ENCODE data around the gene TM6SF1.
A peak's percentile ranks its signal among the peaks of the same experiment; 100 is the strongest.
"Not testable (repeated sequence)": the region's sequence is repeated elsewhere in the genome, so short reads cannot be mapped to it uniquely, and the experiment has no call there.

The TM6SF1 gene

DNA sequence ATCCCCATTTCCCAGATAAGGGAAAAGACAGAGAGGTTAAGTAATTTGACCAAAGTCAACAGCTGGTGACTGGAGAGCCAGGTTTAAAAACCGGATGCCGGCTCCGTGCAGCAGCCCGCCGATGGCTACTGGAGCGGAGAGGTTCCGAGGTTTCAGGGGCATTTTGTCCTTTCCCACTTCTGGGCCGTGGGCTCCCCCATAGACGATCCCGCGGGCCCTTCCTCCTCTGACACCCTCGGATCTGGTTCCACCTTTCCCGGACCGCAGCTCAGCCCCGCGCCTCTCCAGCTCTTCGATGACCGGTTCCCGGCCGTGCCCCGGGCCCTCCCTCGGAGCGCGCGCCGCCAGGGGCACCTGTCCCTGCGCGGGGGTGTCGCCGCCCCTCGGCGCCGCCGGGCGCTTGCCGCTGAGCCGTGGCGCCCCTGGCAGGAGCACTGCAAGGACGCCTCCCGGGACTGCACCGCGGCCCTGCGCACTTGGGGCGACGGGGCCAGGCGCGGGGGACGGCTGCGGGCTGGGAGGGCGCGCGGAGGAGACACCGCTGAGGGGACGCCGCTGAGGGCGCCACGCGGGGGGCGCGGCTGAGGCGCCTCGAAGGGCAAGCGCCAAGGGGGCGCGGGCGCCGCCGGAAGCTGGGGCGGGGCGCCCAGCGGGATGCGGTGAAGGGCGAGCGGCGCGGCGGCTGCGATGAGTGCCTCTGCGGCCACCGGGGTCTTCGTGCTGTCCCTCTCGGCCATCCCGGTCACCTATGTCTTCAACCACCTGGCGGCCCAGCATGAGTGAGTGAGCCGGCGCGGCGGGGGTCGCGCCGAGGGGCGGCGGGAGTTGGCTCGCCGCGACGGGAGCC is at the start of gene TM6SF1:
TM6SF1 (plus strand) TSS at position 652 of the 847 bp plus-strand sequence; CDS start at position 688, 36 bp downstream.
- peak in 4 of 58 donors; percentile 9 to 39 (median 22) for DNase-seq

- peak in 11 of 58 donors; percentile 3 to 46 (median 11) for DNase-seq
These were observed 49.6 kb upstream of the TM6SF1 start for GRCh38 chr15:83057696-83058376.

GRCh38 chr15:83061680-83062079 is 45.8 kb upstream of the TM6SF1 start:
- no peak for DNase-seq

DNA sequence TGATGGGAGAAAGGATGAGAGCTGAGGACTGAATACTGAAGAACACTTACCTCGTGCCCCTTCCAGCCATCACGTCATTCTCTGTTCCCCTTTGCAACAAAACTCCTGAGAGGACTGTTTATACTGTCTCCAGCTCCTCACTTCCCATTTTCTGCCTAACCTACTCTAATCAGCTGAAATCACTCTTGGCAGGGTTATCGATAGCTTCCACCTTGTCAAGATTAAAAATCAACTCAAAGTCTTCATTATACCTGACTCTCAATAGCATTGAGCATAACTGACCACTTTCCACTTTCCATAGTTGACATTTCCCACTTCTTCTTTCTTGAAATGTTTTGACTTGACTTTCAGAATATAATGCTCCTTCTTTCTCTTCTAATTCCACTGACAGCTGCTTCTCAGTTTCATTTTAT is 44.7 kb upstream of the TM6SF1 start:
- no peak for DNase-seq

- no peak for DNase-seq
These were observed 43.9 kb upstream of the TM6SF1 start for GRCh38 chr15:83063551-83063950.

GRCh38 chr15:83064859-83065258 is 42.6 kb upstream of the TM6SF1 start:
- DNase-seq, result no peak

DNA sequence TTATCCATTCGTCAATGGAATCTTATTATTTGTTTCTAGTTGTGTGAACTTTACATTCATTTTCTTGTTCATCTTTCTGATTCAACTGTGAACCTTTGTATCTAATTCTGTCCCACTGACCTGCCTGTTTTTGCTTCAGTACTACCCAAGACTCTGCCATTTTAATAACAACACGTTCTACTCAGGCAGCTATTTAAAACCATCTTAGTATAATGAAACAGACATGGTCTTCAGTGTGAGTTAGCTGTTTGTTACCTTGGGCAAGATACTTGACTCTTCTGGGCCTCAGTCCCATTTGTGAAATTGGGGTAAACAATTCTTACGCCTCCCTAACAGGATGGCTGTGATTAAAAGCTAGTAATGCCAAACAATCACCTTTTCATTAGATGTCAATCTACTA is 42.0 kb upstream of the TM6SF1 start:
- no peak for DNase-seq

DNA sequence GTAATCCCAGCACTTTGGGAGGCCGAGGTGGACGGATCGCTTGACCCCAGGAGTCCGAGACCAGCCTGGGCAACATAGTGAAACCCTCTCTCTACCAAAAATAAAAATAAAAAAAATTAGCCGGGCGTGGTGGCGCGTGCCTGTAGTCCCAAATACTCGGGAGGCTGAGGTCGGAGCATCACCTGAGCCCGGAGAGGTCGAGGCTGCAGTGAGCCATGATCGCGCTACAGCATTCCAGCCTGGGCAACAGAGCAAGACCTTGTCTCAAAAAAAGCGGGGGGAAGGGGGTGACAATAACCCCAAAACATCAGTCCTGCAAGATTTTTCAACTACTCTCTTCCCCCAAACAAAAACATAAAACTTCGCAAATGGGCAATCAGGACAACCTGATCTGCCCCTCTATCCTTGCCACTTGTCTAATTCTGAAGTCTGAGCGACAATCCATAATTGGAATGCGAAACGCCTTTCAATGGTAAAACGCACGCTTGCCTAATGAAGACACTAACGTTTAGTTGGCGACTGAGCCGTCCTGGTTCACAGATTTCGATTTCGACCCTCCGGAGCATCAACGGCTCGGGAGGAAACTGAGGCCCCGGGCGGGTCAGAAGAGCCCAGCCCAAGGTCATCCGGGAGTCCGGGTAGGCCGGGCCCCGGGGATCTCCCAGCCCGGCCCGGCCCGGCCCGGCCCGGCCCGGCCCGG is 41.3 kb upstream of the TM6SF1 start:
- peak in 8 of 58 donors; percentile 31 to 55 (median 34) for DNase-seq

GRCh38 chr15:83066734-83067637 is 40.5 kb upstream of the TM6SF1 start, which contains the start of gene BTBD1:
BTBD1 (minus strand) TSS chr15:83067252; CDS start chr15:83067151, 101 bp downstream.
- DNase-seq, result peak; percentile 46 to 93 (median 82)

DNA sequence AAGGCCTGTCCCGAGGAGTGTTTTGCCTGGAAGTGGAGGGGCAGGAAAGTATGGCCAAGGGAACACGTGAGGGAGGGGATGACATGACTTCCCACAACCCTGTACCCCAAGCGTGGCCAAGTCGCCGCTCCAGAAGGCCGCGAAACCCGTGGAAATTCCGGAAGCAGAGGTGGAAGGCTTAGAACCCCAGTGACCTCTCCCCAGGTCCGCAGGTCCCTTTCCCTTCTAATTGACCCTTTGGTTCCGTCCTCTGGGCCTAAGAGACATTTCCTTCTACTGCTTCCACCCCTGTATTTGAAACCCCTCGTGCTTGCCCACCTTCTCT is 39.8 kb upstream of the TM6SF1 start:
- peak in 1 of 58 donors; percentile 53 for DNase-seq

- no peak for DNase-seq
These were observed 39.4 kb upstream of the TM6SF1 start for GRCh38 chr15:83068054-83068453.

DNA sequence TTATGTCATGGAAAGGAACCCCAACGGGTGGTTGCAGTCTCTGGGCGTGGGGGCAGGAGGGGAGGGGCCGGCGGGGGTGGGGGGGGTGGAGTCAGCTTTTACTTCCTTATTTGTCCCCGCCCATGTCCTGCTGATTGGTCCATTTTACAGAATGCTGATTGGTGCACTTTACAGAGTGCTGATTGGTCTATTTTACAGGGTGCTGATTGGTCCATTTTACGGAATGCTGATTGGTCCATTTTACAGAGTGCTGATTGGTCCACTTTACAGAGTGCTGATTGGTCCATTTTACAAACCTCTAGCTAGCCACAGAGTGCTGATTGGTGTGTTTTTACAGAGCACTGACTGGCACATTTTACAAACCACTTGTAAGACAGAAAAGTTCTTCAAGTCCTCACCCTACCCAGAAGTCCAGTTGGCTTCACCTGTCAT is 38.2 kb upstream of the TM6SF1 start:
- peak in 3 of 58 donors; percentile 2 to 15 (median 8) for DNase-seq

GRCh38 chr15:83077491-83078230 is 29.8 kb upstream of the TM6SF1 start:
- DNase-seq, result peak in 2 of 58 donors; percentile 31 to 40

- DNase-seq, result no peak
These were observed 28.7 kb upstream of the TM6SF1 start for GRCh38 chr15:83078712-83079111.

DNA sequence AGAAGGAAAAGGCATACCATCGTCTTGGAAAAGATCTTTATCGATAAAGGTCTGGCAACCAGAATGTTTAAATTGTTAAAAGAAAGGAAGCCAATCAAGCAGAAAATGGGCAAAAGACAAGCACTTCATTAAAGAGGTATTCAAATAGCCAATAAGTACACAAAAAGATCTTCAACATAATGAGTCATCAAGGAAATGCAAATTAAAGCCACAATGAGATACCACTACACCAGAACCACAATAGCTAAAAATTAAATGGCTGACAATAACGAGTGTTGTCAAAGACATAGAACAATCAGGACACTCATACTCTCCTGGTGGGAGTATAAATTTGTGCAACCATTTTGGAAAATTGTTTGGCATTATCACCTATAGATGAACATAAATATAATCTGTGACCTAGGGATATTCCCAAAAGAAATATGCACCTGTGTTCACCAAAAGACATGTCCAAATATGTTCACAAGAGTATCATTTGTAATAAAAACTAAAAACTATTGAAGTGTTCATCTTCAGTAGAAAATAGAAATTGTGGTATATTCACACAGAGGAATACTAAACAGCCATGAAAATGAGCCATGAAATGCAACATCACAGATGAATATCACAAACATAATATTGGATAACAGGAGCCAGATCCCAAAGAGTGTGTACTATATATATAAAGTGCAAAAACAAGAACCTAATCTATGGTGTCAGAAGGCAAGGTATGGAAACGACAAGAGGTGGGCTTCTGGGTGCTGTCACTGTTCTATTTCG is 26.0 kb upstream of the TM6SF1 start:
- DNase-seq, result no peak

DNA sequence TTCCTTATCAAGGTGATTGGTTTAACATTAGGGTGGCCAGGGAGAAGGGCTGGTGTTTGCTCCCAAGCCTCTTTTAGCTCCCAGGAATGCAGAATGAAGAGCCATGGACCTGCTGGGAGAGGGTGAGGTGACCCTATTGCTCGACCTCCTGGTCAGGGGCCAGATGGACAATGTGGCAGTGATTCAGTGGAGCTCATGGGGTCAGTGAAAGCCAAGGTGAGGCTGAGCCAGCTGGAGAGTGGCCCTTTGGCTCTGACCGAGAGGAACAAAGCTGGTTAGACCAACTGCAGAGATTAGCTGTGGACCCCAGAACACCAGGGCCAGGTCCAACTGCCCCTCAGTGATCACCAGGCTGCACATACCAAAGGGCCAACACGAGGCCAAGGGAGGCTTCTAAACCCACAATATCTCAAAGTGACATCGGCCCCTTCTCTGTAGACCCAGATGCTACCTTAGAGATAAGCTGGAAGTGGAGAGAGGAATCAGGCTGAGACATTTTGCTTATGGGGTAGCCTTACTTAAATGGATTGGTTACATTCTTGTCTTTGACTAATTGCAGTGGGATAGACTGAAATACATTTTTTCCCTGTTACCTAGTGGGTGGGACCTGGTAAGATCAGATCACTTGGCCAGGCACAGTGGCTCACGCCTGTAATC is 24.6 kb upstream of the TM6SF1 start:
- no peak for DNase-seq

DNA sequence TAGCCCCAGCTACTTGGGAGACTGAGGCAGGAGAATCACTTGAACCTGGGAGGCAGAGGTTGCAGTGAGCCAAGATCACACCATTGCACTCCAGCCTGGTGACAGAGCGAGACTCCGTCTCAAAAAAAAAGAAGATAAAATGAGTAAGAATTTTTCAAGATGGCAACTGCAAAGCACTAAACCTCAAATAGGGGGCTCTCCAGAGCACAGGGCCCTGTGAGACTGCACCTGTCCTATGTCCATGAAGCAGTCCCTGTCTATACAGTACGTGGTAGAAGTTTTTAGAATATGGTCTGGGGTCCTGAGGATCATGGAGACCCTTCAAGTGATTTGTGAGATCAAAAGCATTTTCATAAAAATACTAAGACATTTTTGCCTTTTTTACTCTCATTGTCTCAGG is 22.0 kb upstream of the TM6SF1 start:
- DNase-seq, result not testable (repeated sequence)

DNA sequence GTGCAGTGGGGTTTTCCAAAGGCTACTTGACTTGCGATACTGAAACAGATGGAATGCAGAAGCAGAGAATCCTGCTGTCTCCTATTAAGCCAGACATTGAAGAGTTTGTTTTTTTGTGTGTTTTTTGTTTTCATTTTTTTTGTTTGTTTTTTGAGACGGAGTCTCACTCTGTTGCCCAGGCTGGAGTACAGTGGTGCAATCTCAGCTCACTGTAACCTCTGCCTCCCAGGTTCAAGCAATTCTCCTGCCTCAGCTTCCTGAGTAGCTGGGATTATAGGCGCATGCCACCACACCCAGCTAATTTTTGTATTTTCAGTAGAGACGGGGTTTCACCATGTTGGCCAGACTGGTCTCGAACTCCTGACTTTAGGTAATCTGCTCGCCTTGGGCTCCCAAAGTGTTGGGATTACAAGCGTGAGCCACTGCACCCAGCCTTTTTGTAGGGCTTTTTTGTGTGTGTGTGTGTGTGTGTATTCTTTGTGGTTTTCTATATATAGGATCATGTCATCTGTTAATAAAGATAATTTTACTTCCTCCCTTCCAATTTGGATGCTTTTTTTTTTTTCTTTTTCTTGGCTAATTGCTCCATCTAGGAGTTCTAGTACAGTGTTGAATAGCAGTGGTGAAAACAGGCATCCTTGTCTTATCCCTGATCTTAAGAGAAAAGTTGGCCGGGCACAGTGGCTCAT is 21.4 kb upstream of the TM6SF1 start:
- DNase-seq, result not testable (repeated sequence)
